RWPE1 (cell line): ENCODE measurements around the gene LCN15.
A peak's percentile ranks its signal among the peaks of the same experiment; 100 is the strongest.
"Not testable (repeated sequence)": the region's sequence is repeated elsewhere in the genome, so short reads cannot be mapped to it uniquely, and the experiment has no call there.

Source experiments
- CTCF ChIA-PET: fragments of 350-600 bp; sonication (Branson Sonifier 250); formaldehyde crosslinking; extraction: SDS; loops from one replicate; lab custom pipeline; 2021; lab: Yijun Ruan, JAX
- POLR2A ChIA-PET: fragments of 400-600 bp; formaldehyde crosslinking; extraction: SDS; loops from one replicate; lab custom pipeline; 2020; ENCODE audit warnings: antibody characterized with exemption; ENCODE audit not compliant: low non-redundant PET; lab: Yijun Ruan, JAX
- DNase-seq: peaks from one replicate; pipeline ENCODE4 v3.0.0; 2012; ENCODE audit warnings: low spot score
- H3K27ac ChIP-seq: fragments of 450-650 bp; 2 replicates; pipeline ENCODE4 v1.5.1; 2017
- CTCF ChIP-seq: fragments of 450-650 bp; conservative IDR thresholded peaks from 2 replicates; pipeline ENCODE4 v1.5.1; 2017; ENCODE audit warnings: low read depth, mild to moderate bottlenecking

The LCN15 gene

GRCh38 chr9:136806067-136806466 lies 41.7 kb upstream of the LCN15 start:
- ChIA-PET CTCF (interaction anchor here (1.4 to 3.4 kb wide), 2 partner anchors 9 to 14 kb away, joined by 5 to 16 read pairs; partner anchors contain the start of gene TMEM141), POLR2A (interaction anchor here (0.7 to 1.4 kb wide), 2 partner anchors 14 to 26 kb away, joined by 3 to 5 read pairs; no protein-coding TSS in a partner anchor)
- DNase-seq: no peak
- TF ChIP-seq CTCF: no peak
- H3K27ac ChIP-seq: peak overlapping the region; percentile 91

- TF ChIP-seq CTCF: no peak
- ChIA-PET CTCF (interaction anchor here (1.4 to 3.4 kb wide), 2 partner anchors 10 to 13 kb away, joined by 5 to 16 read pairs; partner anchors contain the start of gene TMEM141), POLR2A (interaction anchor here (0.7 kb wide), 1 partner anchor 27 kb away, joined by 3 read pairs; no protein-coding TSS in a partner anchor)
- no peak for DNase-seq
- H3K27ac ChIP-seq: peak overlapping the region; percentile 91
These were observed 41.0 kb upstream of the LCN15 start for GRCh38 chr9:136805207-136805740.

- no peak for TF ChIP-seq CTCF
- no peak for DNase-seq
- POLR2A ChIA-PET: interaction anchor here (0.6 kb wide), 1 partner anchor 15 kb away, joined by 3 read pairs; no protein-coding TSS in a partner anchor
- peak overlapping the region; percentile 91 for H3K27ac ChIP-seq
- CTCF ChIA-PET: interaction anchor here (0.9 to 3.4 kb wide), 3 partner anchors 12 to 242 kb away, joined by 3 to 16 read pairs (median 4); partner anchors contain the start of gene TMEM141
These were observed 40.3 kb upstream of the LCN15 start for GRCh38 chr9:136804509-136805206.

GRCh38 chr9:136803551-136804508 lies 39.5 kb upstream of the LCN15 start:
- ChIA-PET CTCF (interaction anchor here (0.9 kb wide), 2 partner anchors 13 to 243 kb away, joined by 3 to 4 read pairs; no protein-coding TSS in a partner anchor), POLR2A (interaction anchor here (0.6 kb wide), 1 partner anchor 14 kb away, joined by 3 read pairs; no protein-coding TSS in a partner anchor)
- TF ChIP-seq CTCF: no peak
- no peak for DNase-seq
- H3K27ac ChIP-seq: peak overlapping the region; percentile 91

- DNase-seq, CTCF ChIA-PET: not testable (repeated sequence)
- POLR2A ChIA-PET: interaction anchor here (0.6 kb wide), 1 partner anchor 168 kb away, joined by 3 read pairs; no protein-coding TSS in a partner anchor
- H3K27ac ChIP-seq: peak overlapping the region; percentile 91; the same call in 1 of the 2 replicates
These were observed 38.8 kb upstream of the LCN15 start for GRCh38 chr9:136803009-136803550.

- DNase-seq: no peak
- no peak overlapping the region for H3K27ac ChIP-seq
- ChIA-PET CTCF (no interaction called here), POLR2A (interaction anchor here (0.6 kb wide), 1 partner anchor 169 kb away, joined by 3 read pairs; no protein-coding TSS in a partner anchor)
- no peak for TF ChIP-seq CTCF
These were observed 38.0 kb upstream of the LCN15 start for GRCh38 chr9:136802321-136802720.
